A673 (cell line): ENCODE data around the gene BBS1. TPM values are rescaled to one million over a fixed set of nuclear protein-coding genes. Genes with fewer than 3 reads are reported as not detected.

ENCODE experiments used
- BruUV-seq: library from RNA; stranded (reverse); fragments of 400-500 nt; replicated peaks from 2 replicates; lab custom pipeline; 2021; lab: Mats Ljungman, UMichigan
- CTCF ChIA-PET: fragments of 300-600 bp; sonication (Branson Sonifier 250); formaldehyde crosslinking; loops from one replicate; lab custom pipeline; 2022; ENCODE audit warnings: antibody characterized with exemption; lab: Charles Lee
- POLR2A ChIA-PET: fragments of 300-600 bp; sonication (Branson Sonifier 250); formaldehyde crosslinking; loops from one replicate; lab custom pipeline; 2022; ENCODE audit warnings: antibody characterized with exemption; ENCODE audit not compliant: low non-redundant PET; lab: Charles Lee
- DNase-seq: peaks from one replicate; pipeline ENCODE4 v3.0.0-alpha.2; 2015; ENCODE audit warnings: low spot score
- H3K27ac ChIP-seq: fragments of 200-600 bp; sonication (generic); 2 replicates; pipeline ENCODE4 v1.5.1; 2016; ENCODE audit warnings: mixed run types, low read depth, mild to moderate bottlenecking, mixed read lengths, antibody characterized with exemption, low read length; ENCODE audit not compliant: poor library complexity, severe bottlenecking
- H3K27me3 ChIP-seq: fragments of 200-600 bp; sonication (generic); replicated peaks from 2 replicates; pipeline ENCODE4 v1.6.1; 2017; ENCODE audit warnings: mixed run types, low read depth, mild to moderate bottlenecking, mixed read lengths, antibody characterized with exemption, low read length; ENCODE audit not compliant: insufficient read depth, poor library complexity
- H3K36me3 ChIP-seq: fragments of 200-600 bp; sonication (generic); 2 replicates; pipeline ENCODE4 v1.6.1; 2016; ENCODE audit warnings: mixed run types, mild to moderate bottlenecking, mixed read lengths, antibody characterized with exemption, low read length; ENCODE audit not compliant: insufficient read depth, poor library complexity, severe bottlenecking
- H3K4me1 ChIP-seq: fragments of 200-600 bp; sonication (generic); 2 replicates; pipeline ENCODE4 v1.6.1; 2017; ENCODE audit warnings: mixed run types, mild to moderate bottlenecking, mixed read lengths, antibody characterized with exemption, low read length; ENCODE audit not compliant: insufficient read depth, poor library complexity, severe bottlenecking
- H3K4me3 ChIP-seq: fragments of 200-600 bp; sonication (generic); 2 replicates; pipeline ENCODE4 v1.5.1; 2016; ENCODE audit warnings: low read depth, mixed run types, mild to moderate bottlenecking, mixed read lengths, low read length; ENCODE audit not compliant: poor library complexity, severe bottlenecking
- H3K9me3 ChIP-seq: fragments of 200-600 bp; sonication (generic); 2 replicates; pipeline ENCODE4 v1.6.1; 2016; ENCODE audit warnings: mixed run types, low read depth, mild to moderate bottlenecking, mixed read lengths, antibody characterized with exemption, low read length; ENCODE audit not compliant: poor library complexity, severe bottlenecking
- CTCF ChIP-seq: fragments of 300-800, 200-600 bp; sonication (generic); conservative IDR thresholded peaks from 2 replicates; pipeline ENCODE4 v1.5.1; 2017; ENCODE audit warnings: low read depth, mild to moderate bottlenecking, antibody characterized with exemption, low read length, moderate library complexity, mixed read lengths
- EZH2 ChIP-seq: fragments of 200-600 bp; sonication (generic); IDR thresholded peaks from 2 replicates; pipeline ENCODE4 v1.6.1; 2017; ENCODE audit warnings: borderline replicate concordance, low read depth, mild to moderate bottlenecking, mixed read lengths, antibody characterized with exemption, low read length; ENCODE audit not compliant: poor library complexity, severe bottlenecking
- intact Hi-C: fragments of 100-400 bp; cut with micrococcal nuclease; formaldehyde crosslinking; loops from one replicate; pipeline ENCODE4 v1.10.0; 2022; ENCODE audit not compliant: unreplicated experiment
- total RNA-seq: library from RNA; stranded (reverse); gene quantifications from 2 replicates; pipeline ENCODE4 v1.2.3, GENCODE V29; 2021

The BBS1 gene
- total RNA-seq, 1 experiment from 2014 or later = 40.5 TPM

- intact Hi-C loops = no loop called here
- Histone ChIP-seq H3K9me3 (no peaks in the 10 kb centered on the region), H3K4me3 (no peak overlapping the region), H3K36me3 (peaks cover 17% of the 10 kb centered on the region), H3K27me3 (no peaks in the 10 kb centered on the region), H3K27ac (no peak overlapping the region), H3K4me1 (no peaks in the 10 kb centered on the region)
- BruUV-seq = no TSS peak
- ChIA-PET POLR2A (no interaction called here), CTCF (no interaction called here)
- DNase-seq = no peak
- TF ChIP-seq EZH2 (no peak), CTCF (no peak)
Measured at GRCh38 chr11:66475349-66476172, 34.9 kb upstream of the BBS1 start.

- no peak overlapping the region for H3K27ac ChIP-seq
- H3K27me3 ChIP-seq = no peaks in the 10 kb centered on the region
- POLR2A ChIA-PET = interaction anchor here (0.5 kb wide), 1 partner anchor 10 kb away, joined by 8 read pairs; the partner anchor contains the start of gene PELI3
- intact Hi-C loops = no loop called here
- peaks cover 17% of the 10 kb centered on the region for H3K36me3 ChIP-seq
- H3K9me3 ChIP-seq = no peaks in the 10 kb centered on the region
- H3K4me3 ChIP-seq = no peak overlapping the region
- CTCF ChIA-PET = no interaction called here
- H3K4me1 ChIP-seq = no peaks in the 10 kb centered on the region
- no peak for DNase-seq
- TF ChIP-seq CTCF = no peak
- TF ChIP-seq EZH2 = no peak
- no TSS peak for BruUV-seq
Measured at GRCh38 chr11:66476173-66476840, 34.1 kb upstream of the BBS1 start.

GRCh38 chr11:66476841-66477251, 33.6 kb upstream of the BBS1 start:
- H3K4me1 ChIP-seq = no peaks in the 10 kb centered on the region
- intact Hi-C loops = no loop called here
- peaks cover 17% of the 10 kb centered on the region for H3K36me3 ChIP-seq
- TF ChIP-seq EZH2 (no peak), CTCF (no peak)
- no peak overlapping the region for H3K4me3 ChIP-seq
- CTCF ChIA-PET = no interaction called here
- BruUV-seq = no TSS peak
- no peaks in the 10 kb centered on the region for H3K9me3 ChIP-seq
- no peaks in the 10 kb centered on the region for H3K27me3 ChIP-seq
- no peak overlapping the region for H3K27ac ChIP-seq
- DNase-seq = no peak
- POLR2A ChIA-PET = interaction anchor here (0.5 kb wide), 1 partner anchor 10 kb away, joined by 8 read pairs; the partner anchor contains the start of gene PELI3
